ENCODE measurements around the gene OSBPL3. TPM values are rescaled to one million over a fixed set of nuclear protein-coding genes. Genes with fewer than 3 reads are reported as not detected.
"Not testable (repeated sequence)": the region's sequence is repeated elsewhere in the genome, so short reads cannot be mapped to it uniquely, and the experiment has no call there.

OSBPL3 gene
- total RNA-seq, 1 experiment from 2014 or later, result 9.7 TPM

DNA sequence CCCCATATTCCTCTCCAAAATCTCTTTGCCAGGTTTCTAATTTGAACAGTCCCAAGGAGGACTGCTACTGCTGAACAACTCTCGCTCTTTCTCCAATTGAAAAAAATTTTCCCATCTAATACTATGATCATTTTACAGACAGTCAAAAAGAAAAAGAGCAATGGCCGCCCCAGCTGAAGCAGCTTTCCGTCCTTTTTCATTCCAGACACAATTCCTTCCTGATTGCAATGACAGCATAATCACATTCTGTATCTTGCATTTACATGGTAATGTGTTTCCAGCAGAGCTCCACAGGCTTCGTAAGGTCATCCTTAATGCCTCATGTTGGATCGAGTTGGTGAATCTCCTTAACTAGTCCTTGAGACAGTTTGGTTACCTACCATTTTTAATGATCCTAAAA is 177.7 kb downstream of the OSBPL3 start:
- DNase-seq (ENCODE audit: extremely low read depth, low read depth), result no peak

DNA sequence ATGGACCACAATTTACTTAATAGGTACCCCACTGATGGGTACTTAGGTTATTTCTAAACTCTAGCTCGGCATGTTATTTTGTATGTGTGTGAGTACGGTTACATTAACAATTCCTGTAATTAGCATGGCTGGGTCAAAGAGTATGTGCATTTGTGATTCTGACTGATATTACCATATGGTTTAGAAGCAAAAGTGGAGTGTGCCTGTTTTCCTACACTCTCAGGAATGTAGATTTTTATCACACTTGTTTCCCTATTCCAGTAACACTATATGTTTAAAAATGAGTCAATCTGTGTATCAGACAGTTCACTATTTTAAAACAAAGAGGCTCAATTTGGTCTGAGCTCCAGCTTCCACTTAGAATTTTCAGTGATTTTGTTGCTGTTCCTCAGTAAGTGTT is 178.1 kb downstream of the OSBPL3 start:
- DNase-seq (ENCODE audit: extremely low read depth, low read depth), result no peak

DNA sequence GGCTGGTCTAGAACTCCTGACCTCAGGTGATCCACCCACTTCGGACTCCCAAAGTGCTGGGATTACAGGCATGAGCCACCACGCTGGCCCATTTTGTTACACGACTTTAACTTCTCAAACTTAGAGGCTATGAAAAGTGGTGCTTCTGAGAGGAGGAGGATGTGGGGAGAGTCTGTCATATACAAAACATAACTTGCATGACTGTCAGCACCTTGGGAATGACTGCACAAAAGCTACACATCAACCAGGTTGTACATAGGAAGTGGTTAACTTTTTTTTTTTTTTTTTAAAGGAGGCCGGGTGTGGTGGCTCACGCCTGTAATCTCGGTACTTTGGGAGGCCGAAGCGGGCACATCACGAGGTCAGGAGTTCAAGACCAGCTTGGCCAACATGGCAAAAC is 179.3 kb downstream of the OSBPL3 start:
- DNase-seq (ENCODE audit: extremely low read depth, low read depth), result no peak

GRCh38 chr7:24800073-24800472 is 179.9 kb downstream of the OSBPL3 start:
- no peak for DNase-seq (ENCODE audit: extremely low read depth, low read depth)

GRCh38 chr7:24799506-24799905 is 180.5 kb downstream of the OSBPL3 start:
- no peak for DNase-seq (ENCODE audit: extremely low read depth, low read depth)

GRCh38 chr7:24798261-24798660 is 181.7 kb downstream of the OSBPL3 start:
- no peak for DNase-seq (ENCODE audit: extremely low read depth, low read depth)

DNA sequence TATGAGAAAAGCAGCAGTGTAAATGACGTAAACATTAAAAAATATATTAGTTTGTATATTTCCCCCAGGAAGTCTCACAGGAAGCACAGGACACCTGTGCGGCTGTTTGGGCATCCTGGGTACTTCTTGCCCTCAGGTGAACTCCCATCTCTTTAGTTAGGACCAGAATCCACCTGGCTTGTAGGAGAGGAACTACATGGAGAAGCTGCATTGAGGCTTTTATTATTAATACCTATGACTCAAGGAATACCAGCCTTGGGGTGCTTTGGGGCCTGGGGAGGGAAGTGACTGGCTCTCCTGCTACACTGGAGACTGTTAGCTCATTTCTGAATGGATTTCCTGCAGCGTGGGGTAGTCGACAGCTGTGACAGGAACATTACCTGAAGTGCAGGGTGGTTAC is 182.7 kb downstream of the OSBPL3 start:
- no peak for DNase-seq (ENCODE audit: extremely low read depth, low read depth)

DNA sequence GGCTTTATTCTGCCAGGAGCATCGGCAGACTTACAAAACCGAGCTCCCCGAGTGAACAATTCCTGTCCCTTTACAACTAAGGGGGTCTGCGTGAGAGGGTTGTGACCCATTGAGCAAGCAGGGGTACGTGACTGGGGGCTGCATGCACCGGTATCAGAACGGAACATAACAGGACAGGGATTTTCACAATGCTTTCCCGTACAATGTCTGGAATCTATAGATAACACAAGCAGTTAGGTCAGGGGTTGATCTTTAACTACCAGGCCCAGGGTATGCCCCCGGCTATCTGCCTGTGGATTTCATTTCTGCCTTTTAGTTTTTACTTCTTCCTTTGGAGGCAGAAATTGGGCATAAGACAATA is 184.6 kb downstream of the OSBPL3 start:
- no peak for DNase-seq (ENCODE audit: extremely low read depth, low read depth)

GRCh38 chr7:24794751-24795406 is 185.1 kb downstream of the OSBPL3 start:
- not testable (repeated sequence) for DNase-seq (ENCODE audit: extremely low read depth, low read depth)

DNA sequence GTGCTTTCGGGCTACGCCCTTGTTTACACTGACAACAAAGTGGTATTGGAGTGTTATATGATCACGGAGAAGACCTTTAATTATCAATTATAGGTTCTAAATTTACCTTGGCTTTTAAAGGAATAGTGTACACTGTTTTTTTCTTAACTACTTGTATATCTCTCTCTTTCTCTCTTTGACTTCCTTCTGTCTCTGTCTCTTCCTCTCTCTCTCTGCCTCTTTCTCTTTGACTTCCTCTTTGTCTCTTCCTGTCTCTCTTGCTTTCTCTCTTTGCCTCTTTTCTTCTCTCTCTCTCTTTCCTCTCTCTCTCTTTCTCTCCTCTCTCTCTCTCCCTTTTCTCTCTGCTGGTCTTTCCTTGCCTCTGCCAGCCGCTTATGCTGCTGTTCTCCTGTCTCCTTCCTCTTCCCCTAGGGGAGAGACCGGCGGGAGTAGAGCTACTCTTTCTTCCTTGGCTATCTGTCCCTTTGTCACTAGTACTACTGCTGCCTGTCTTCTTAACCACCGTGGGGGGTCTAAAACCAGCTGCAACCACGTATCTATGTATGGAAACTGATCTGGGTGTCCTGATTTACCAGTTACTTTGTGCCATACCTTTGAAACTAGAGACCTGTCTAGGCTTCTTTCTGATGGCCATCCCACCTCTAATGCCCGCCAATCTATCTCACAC is 185.9 kb downstream of the OSBPL3 start:
- DNase-seq (ENCODE audit: extremely low read depth, low read depth), result no peak

- no peak for DNase-seq (ENCODE audit: extremely low read depth, low read depth)
Measured at GRCh38 chr7:24788961-24789576, 190.9 kb downstream of the OSBPL3 start.

GRCh38 chr7:24788075-24788474 is 191.9 kb downstream of the OSBPL3 start:
- no peak for DNase-seq (ENCODE audit: extremely low read depth, low read depth)

- peak; percentile 32 for DNase-seq (ENCODE audit: extremely low read depth, low read depth)
Measured at GRCh38 chr7:24786941-24787340, 193.0 kb downstream of the OSBPL3 start.

DNA sequence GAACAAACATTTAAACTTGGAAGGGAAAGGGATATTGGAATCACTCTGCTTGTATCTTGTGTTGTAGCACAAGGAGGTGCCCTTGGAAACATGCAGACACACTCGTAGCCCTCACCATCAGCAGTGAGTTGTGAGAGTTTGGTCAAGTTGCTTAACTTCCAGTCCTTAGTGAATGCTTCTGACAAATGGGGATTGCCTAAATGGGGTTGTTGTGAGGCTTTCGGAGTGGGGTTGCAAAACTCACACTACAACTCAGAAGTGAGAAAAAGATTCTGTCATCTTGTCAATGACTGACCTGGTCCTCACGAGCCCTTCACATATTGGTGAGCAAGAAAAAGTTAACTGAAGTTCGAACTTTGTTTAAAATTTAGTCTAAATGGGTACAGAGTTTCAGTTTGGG is 193.7 kb downstream of the OSBPL3 start:
- no peak for DNase-seq (ENCODE audit: extremely low read depth, low read depth)

- DNase-seq (ENCODE audit: extremely low read depth, low read depth), result no peak
Measured at GRCh38 chr7:24784277-24784676, 195.7 kb downstream of the OSBPL3 start.

DNA sequence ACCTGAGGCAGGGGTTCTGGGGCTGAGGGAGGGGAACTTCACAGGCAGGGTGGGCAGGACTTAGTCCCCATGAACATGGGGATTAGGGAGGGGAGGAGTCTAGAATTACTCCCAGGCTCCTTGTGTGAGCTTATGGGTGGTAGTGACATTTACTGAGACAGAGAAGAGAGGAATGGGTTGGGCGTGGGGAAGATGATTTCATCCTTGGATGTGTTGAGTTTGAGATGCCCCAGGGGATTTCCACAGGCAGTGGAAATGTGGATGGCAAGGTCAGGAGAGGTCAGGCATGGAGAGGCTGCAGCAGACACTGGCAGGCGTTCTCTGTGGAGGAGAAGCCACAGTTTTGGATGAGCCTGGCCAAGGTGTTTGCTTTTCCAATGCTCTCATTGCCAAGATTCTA is 196.3 kb downstream of the OSBPL3 start:
- no peak for DNase-seq (ENCODE audit: extremely low read depth, low read depth)

GRCh38 chr7:24781106-24781505 is 198.9 kb downstream of the OSBPL3 start:
- no peak for DNase-seq (ENCODE audit: extremely low read depth, low read depth)

GRCh38 chr7:24779283-24779655 is 200.7 kb downstream of the OSBPL3 start:
- no peak for DNase-seq (ENCODE audit: extremely low read depth, low read depth)

- peak; percentile 18 for DNase-seq (ENCODE audit: extremely low read depth, low read depth)
Measured at GRCh38 chr7:24778543-24779282, 201.3 kb downstream of the OSBPL3 start.

DNA sequence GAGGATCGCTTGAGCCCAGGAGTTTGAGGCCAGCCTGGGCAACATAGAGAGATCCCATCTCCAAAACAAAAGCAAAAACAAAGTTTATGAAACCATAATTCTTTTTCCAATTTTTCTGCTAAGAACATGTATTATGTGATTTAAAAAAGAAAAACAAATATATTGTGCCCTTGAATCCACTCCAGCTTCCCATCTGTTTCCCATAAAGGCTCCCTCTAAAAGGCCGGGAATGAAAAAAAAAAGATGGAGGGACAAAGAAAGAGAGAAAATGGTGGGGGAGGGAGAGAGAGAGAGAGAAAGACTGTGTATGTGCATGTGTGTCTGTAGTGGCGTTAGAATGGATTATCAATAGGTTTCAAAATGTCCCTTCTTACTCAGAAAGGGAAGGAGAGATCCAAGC is 202.2 kb downstream of the OSBPL3 start:
- no peak for DNase-seq (ENCODE audit: extremely low read depth, low read depth)

DNA sequence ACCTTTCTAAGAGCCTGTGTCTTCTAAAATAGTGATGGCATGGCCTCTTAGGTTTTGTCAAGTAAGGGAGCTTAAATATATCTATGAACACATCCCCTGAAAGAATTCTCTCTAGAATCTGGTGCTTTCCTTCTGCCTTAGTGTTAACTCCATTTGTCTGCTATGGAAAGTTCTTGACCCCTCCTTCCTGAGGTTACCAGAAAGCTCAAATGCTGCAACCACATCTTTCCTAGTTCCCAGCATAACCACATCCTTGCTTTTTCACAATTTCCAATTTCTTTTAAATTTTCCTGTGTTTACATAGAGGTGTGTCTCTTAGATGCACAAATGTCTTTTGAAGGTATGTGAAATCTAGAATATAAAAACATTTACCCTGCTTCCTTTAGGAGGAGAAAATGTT is 206.3 kb downstream of the OSBPL3 start:
- DNase-seq (ENCODE audit: extremely low read depth, low read depth), result no peak

DNA sequence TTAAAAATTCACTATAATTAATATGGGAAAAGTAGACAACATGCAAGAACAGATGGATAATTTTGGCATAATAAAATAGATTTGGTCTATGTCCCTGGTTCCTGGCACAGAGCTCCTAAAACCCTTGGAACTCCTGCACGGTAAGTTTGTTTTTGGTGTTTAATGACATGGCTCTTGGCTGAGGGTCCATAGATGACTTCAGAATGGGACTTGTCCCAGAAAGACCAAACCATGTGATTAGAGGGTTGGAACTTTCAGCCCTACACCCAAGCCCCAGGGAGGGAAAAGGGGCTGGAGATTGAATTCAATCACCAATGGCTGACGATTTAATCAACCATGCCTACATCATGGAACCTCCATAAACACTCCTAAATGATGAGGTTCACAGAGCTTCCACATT is 210.1 kb downstream of the OSBPL3 start:
- DNase-seq (ENCODE audit: extremely low read depth, low read depth), result no peak

Measured in NCI-H460 (cell line).